CD4-positive, CD25-positive, alpha-beta regulatory T cell (primary cell): ENCODE results near the gene NGRN. TPM values are rescaled to one million over a fixed set of nuclear protein-coding genes. Genes with fewer than 3 reads are reported as not detected.
A peak's percentile ranks its signal among the peaks of the same experiment; 100 is the strongest.

ENCODE experiments used
- ATAC-seq, 2 donors: fragments of 150-1000 bp; cut with Tn5 transposase; one replicate each; pipeline ENCODE4 v1.10.0; 2021; ENCODE audit warnings: low read depth in 2 of 2, moderate number of reproducible peaks in 2 of 2, moderate library complexity in 1 of 2
- DNase-seq, 3 donors: peaks; one replicate each; pipeline versions ENCODE4 v3.0.0 to v3.0.0-alpha.2; 2012 to 2022; ENCODE audit warnings: mixed read lengths in 1 of 3
- H3K27ac ChIP-seq: one replicate; pipeline ENCODE4 v1.7.0; 2013; ENCODE audit warnings: mild to moderate bottlenecking, low read length; ENCODE audit not compliant: insufficient read depth, poor library complexity, severe bottlenecking
- H3K27me3 ChIP-seq: one replicate; pipeline ENCODE4 v1.7.0; 2013; ENCODE audit warnings: low read length; ENCODE audit not compliant: control insufficient read depth, insufficient read depth
- H3K36me3 ChIP-seq: one replicate; pipeline ENCODE4 v1.7.0; 2013; ENCODE audit warnings: mild to moderate bottlenecking, low read length, moderate library complexity; ENCODE audit not compliant: control insufficient read depth, insufficient read depth
- H3K4me1 ChIP-seq: 2 replicates; pipeline ENCODE4 v1.7.0; 2013; ENCODE audit warnings: mild to moderate bottlenecking, low read length; ENCODE audit not compliant: insufficient read depth, control insufficient read depth, poor library complexity, severe bottlenecking
- H3K4me3 ChIP-seq: one replicate; pipeline ENCODE4 v1.7.0; 2013; ENCODE audit warnings: low read depth, mild to moderate bottlenecking, low read length, moderate library complexity
- H3K9me3 ChIP-seq, 2 experiments: 1 replicate in 1 of 2; 2 replicates in 1 of 2; pipeline ENCODE4 v1.7.0; 2013; ENCODE audit warnings: low read length in 2 of 2, mild to moderate bottlenecking in 1 of 2, moderate library complexity in 1 of 2; ENCODE audit not compliant: control insufficient read depth in 2 of 2
- H3K27ac Mint-ChIP-seq, 3 donors: one replicate each; pipeline ENCODE4 v1.8.0; 2020 to 2022; ENCODE audit warnings: mild to moderate bottlenecking in 3 of 3, mixed read lengths in 3 of 3, moderate library complexity in 2 of 3
- H3K27me3 Mint-ChIP-seq: one replicate; pipeline ENCODE4 v1.8.0; 2022; ENCODE audit warnings: mild to moderate bottlenecking, mixed read lengths
- H3K36me3 Mint-ChIP-seq: one replicate; pipeline ENCODE4 v1.8.0; 2020; ENCODE audit warnings: mixed read lengths
- H3K4me1 Mint-ChIP-seq, 4 donors: one replicate each; pipeline ENCODE4 v1.8.0; 2020 to 2022; ENCODE audit warnings: mixed read lengths in 4 of 4, mild to moderate bottlenecking in 1 of 4
- H3K4me3 Mint-ChIP-seq, 4 donors: one replicate each; pipeline ENCODE4 v1.8.0; 2020 to 2022; ENCODE audit warnings: mild to moderate bottlenecking in 4 of 4, mixed read lengths in 4 of 4, moderate library complexity in 3 of 4
- H3K9me3 Mint-ChIP-seq, 7 donors: one replicate each; pipeline ENCODE4 v1.8.0; 2020 to 2022; ENCODE audit warnings: mixed read lengths in 7 of 7, mild to moderate bottlenecking in 3 of 7, moderate library complexity in 2 of 7
- polyA plus RNA-seq, 4 donors: library from polyadenylated mRNA; unstranded; fragments of 300-500 nt; fragmentation: Illumina TruSeq; gene quantifications; one replicate each; pipeline ENCODE4 v1.2.3, GENCODE V29; 2021
- total RNA-seq: library from RNA; stranded (reverse); gene quantifications from one replicate; pipeline ENCODE4 v1.2.3, GENCODE V29; 2022

NGRN gene
- total and polyA plus RNA-seq, 5 donors from 2014 or later = 39.0 to 54.1 (median 46.6) TPM

DNA sequence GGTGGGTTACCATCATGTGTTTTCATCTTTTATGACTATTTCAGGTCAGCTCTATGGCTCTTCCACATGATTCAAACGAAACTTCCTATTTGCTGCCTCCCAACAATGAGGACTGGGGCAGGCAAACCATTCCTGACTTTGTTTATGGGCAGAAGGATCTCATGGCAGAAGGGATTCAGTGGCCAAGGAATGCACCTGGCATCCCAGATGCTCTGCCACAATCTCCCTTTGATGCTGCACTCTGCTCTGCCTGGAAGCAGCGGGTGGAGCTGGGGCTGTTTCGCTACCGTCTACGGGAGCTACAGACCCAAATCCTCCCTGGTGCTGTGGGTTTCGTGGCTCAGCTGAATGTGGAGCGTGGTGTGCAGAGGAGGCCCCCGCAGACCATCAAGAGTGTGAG is 24.6 kb upstream of the NGRN start:
- Histone ChIP-seq H3K9me3 (no peaks in the 10 kb centered on the region), H3K27me3 (no peaks in the 10 kb centered on the region), H3K4me1 (no peaks in the 10 kb centered on the region), H3K36me3 (peaks cover 14% of the 10 kb centered on the region), H3K4me3 (no peak overlapping the region), H3K27ac (no peak overlapping the region)
- no peak for ATAC-seq
- Mint-ChIP-seq H3K27ac (no peak overlapping the region), H3K36me3 (peaks cover 23% of the 10 kb centered on the region), H3K9me3 (no peaks in the 10 kb centered on the region), H3K27me3 (no peaks in the 10 kb centered on the region), H3K4me3 (no peak overlapping the region), H3K4me1 (peaks cover 3 to 16% (median 5%) of the 10 kb centered on the region in 4 donors)
- no peak for DNase-seq

DNA sequence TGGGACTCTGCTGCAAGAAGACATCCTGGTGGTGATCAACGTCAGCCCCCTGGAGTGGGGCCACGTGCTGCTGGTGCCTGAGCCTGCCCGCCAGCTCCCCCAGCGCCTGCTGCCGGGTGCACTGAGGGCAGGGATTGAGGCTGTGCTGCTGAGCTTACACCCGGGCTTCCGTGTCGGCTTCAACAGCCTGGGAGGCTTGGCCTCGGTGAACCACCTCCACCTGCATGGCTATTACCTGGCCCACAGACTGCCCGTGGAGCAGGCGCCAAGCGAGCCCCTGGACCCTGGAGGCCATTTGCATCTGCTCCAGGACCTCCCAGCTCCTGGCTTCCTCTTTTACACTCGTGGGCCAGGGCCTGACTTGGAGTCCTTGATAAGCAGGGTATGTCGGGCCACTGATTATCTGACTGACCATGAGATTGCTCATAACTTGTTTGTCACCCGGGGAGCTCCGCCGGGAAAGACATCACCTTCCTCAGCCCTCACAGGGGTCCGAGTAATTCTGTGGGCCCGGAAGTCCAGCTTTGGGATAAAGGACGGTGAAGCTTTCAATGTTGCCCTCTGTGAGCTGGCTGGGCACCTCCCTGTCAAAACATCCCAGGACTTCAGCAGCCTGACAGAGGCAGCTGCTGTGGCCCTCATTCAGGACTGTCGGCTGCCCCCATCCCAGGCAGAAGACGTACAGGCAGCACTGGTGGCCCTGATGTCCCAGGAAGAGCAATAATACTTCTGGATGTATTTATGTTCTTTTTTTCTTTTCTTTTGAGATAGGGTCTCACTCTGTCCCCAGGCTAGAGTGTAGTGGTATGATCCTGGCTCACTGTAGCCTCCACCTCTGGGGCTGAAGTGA is 23.9 kb upstream of the NGRN start:
- no peak for ATAC-seq
- DNase-seq = no peak
- peaks cover 19% of the 10 kb centered on the region for H3K36me3 Mint-ChIP-seq
- Histone ChIP-seq H3K9me3 (no peaks in the 10 kb centered on the region), H3K27ac (no peak overlapping the region), H3K4me1 (no peaks in the 10 kb centered on the region), H3K36me3 (peaks cover 11% of the 10 kb centered on the region), H3K27me3 (no peaks in the 10 kb centered on the region), H3K4me3 (no peak overlapping the region)
- H3K4me1 Mint-ChIP-seq = peaks cover 0 to 10% (median 5%) of the 10 kb centered on the region in 4 donors
- no peaks in the 10 kb centered on the region for H3K9me3 Mint-ChIP-seq
- H3K27me3 Mint-ChIP-seq = no peaks in the 10 kb centered on the region
- H3K27ac Mint-ChIP-seq = peak overlapping the region in 1 of 3 donors; percentile 69
- H3K4me3 Mint-ChIP-seq = no peak overlapping the region

DNA sequence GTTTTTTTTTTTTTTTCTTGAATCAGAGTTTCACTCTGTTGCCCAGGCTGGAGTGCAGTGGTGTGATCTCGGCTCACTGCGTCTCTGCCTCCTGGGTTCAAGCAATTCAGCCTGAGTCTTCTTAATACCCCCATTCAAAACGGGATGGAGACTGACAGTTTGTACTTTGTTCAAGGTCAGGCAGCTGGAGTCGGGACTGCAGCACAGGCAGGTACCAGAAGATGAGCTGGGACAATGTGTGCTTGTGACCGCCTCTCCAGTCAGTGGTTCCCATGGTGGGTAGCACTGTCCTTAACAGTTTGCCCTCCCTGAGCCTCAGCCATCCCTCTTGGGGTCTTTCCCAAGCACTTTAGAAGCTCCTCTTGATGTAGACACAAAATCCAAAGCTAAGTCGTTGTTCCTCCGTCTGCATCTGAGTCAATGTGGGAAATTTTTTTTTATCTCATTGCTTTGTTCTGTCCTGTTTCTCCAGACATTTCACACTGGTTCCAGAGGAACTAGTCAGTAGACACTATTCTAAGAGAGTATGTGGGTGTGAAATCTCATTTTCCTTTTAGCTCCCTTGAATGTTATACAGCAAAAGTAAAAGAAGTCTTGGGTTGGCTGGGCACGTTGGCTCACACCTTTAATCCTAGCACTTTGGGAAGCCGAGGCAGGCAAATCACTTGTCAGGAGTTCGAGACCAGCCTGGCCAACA is 21.4 kb upstream of the NGRN start:
- ATAC-seq (no peak), DNase-seq (no peak)
- H3K36me3 Mint-ChIP-seq = peaks cover 11% of the 10 kb centered on the region
- H3K4me3 Mint-ChIP-seq = no peak overlapping the region
- Histone ChIP-seq H3K27me3 (no peaks in the 10 kb centered on the region), H3K4me1 (peaks cover under 1% of the 10 kb centered on the region), H3K4me3 (no peak overlapping the region), H3K36me3 (peaks cover 5% of the 10 kb centered on the region), H3K9me3 (no peaks in the 10 kb centered on the region), H3K27ac (no peak overlapping the region)
- H3K4me1 Mint-ChIP-seq = peaks cover 0 to 10% (median 6%) of the 10 kb centered on the region in 4 donors
- H3K9me3 Mint-ChIP-seq = no peaks in the 10 kb centered on the region
- no peak overlapping the region for H3K27ac Mint-ChIP-seq
- peaks cover 4% of the 10 kb centered on the region for H3K27me3 Mint-ChIP-seq

DNA sequence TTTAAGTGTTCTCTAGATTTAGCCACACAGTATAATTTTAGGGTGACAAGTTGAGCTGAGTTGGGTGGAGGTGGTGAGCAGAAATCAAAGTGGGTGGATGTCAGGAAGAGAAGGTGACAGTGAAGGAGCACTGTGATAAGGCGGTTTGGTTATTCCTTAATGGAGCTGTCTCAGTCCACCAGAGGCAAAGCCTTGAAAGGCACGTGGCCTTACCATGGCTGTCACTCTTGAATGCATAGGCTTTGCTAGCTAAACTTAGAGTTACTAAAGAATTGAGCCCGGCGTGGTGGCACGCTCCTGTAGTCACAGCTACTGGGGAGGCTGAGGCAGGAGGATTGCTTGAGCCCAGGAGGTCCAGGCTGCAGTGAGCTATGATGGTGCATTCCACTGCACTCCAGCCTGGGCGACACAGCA is 16.7 kb upstream of the NGRN start:
- peaks cover 15% of the 10 kb centered on the region for H3K4me1 ChIP-seq
- Mint-ChIP-seq H3K4me3 (peak overlapping the region in 3 of 4 donors; percentile 54 to 82 (median 64)), H3K9me3 (no peaks in the 10 kb centered on the region), H3K27ac (peak overlapping the region in 2 of 3 donors; percentile 23 to 60), H3K4me1 (peaks cover 0 to 16% (median 6%) of the 10 kb centered on the region in 4 donors), H3K27me3 (peaks cover 18% of the 10 kb centered on the region), H3K36me3 (no peaks in the 10 kb centered on the region)
- no peaks in the 10 kb centered on the region for H3K9me3 ChIP-seq
- no peaks in the 10 kb centered on the region for H3K36me3 ChIP-seq
- ATAC-seq (no peak), DNase-seq (no peak)
- no peaks in the 10 kb centered on the region for H3K27me3 ChIP-seq
- no peak overlapping the region for H3K27ac ChIP-seq
- no peak overlapping the region for H3K4me3 ChIP-seq

DNA sequence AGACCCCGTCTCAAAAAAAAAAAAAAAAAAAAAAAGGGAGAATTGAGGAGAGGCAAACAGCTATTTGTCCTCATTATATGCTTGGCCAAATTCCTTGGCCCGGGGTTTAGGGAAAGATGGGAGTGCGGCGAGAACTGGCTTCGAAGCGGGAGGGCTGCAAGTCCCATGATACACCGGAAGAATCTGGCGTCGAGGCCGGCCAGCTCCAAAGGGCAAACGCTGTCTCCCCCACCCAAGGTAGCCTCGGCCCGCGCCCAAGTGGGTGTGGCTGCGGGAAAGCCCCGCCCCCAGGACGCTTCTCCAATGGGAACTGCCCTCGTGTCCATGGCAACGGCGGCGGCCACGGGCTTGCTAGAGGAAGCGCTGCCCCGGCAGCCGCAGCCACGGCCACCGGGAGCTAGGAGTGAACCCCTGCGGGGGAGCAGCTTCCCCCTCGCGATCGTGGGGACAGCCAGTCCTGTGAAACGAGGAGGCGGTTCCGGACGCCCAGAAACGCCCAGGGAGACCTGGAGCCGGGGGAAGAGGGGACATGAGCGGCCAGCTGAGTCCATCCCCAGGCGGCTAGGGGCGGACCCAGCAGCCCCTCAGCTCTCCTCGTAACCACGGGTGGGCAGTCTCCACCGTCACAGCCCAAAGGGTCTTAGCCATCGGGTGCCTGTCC is 16.1 kb upstream of the NGRN start, which contains the start of gene TTLL13:
TTLL13 (plus strand) TSS at position 354 of the 661 bp plus-strand sequence. CDS start 1,075 bp downstream, outside the sequence.
- peak; percentile 58 to 78 for ATAC-seq
- Histone ChIP-seq H3K27ac (no peak within 1 kb of the TSS), H3K27me3 (no peaks in the 10 kb centered on the region), H3K4me1 (peaks cover 15% of the 10 kb centered on the region), H3K9me3 (no peaks in the 10 kb centered on the region), H3K36me3 (no peaks in the 10 kb centered on the region), H3K4me3 (no peak within 1 kb of the TSS)
- Mint-ChIP-seq H3K27me3 (peaks cover 18% of the 10 kb centered on the region), H3K4me3 (peak within 1 kb of the TSS; percentile 63 to 82 (median 70)), H3K27ac (peak within 1 kb of the TSS in 2 of 3 donors; percentile 42 to 73), H3K4me1 (peaks cover 0 to 16% (median 6%) of the 10 kb centered on the region in 4 donors), H3K36me3 (no peaks in the 10 kb centered on the region), H3K9me3 (no peaks in the 10 kb centered on the region)
- peak; percentile 29 to 72 (median 42) for DNase-seq

DNA sequence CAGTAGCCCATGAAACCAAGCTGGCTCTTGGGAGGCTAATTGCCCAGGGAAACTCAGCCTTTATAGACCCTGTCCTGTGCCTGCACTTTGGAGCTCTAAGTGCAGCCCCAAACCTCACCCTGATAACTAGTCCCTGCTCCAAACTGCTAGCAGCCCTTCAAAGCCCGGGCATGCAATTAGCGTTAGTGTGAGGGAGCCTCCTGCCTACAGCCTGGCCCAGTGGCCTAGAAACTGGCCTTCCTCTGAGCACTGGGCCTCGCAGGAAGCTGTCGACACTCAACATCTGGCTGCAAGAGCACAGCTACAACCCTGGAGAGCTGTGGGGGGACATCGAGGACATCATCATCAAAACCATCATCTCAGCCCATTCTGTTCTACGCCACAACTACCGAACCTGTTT is 7.7 kb upstream of the NGRN start:
- H3K4me3 Mint-ChIP-seq = no peak overlapping the region
- no peaks in the 10 kb centered on the region for H3K27me3 Mint-ChIP-seq
- no peaks in the 10 kb centered on the region for H3K9me3 Mint-ChIP-seq

DNA sequence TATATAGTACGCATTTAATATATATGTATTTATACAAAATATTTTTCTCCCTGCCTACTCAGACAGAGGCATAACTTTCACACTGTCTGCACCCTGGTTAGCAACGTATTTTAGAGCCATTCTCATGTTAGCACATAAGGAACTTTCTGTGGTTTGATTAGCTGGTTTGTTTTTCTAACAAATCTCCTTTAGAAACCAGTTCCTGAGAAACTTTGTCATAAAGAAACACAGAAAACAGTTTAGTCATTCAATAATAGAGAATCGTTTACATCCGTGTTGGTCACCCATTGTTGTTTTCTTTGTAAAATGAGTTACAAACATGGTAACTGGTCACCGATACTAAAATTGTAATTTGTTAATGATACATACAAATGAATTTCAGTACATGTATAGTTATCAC is 5.9 kb upstream of the NGRN start:
- Mint-ChIP-seq H3K4me1 (peaks cover 0 to 9% (median 5%) of the 10 kb centered on the region in 4 donors), H3K4me3 (no peak overlapping the region), H3K36me3 (peaks cover 6% of the 10 kb centered on the region), H3K9me3 (no peaks in the 10 kb centered on the region), H3K27me3 (no peaks in the 10 kb centered on the region), H3K27ac (no peak overlapping the region)
- ATAC-seq = no peak
- Histone ChIP-seq H3K9me3 (no peaks in the 10 kb centered on the region), H3K4me3 (no peak overlapping the region), H3K27me3 (no peaks in the 10 kb centered on the region), H3K27ac (no peak overlapping the region), H3K36me3 (no peaks in the 10 kb centered on the region), H3K4me1 (peaks cover 5% of the 10 kb centered on the region)
- peak in 1 of 3 donors; percentile 32 for DNase-seq

More for the DNA sequence above, 7.7 kb upstream of the NGRN start:
- peaks cover 6% of the 10 kb centered on the region for H3K36me3 Mint-ChIP-seq
- peaks cover 0 to 4% (median 2%) of the 10 kb centered on the region in 4 donors for H3K4me1 Mint-ChIP-seq
- Histone ChIP-seq H3K4me3 (no peak overlapping the region), H3K27ac (no peak overlapping the region), H3K4me1 (no peaks in the 10 kb centered on the region), H3K36me3 (no peaks in the 10 kb centered on the region), H3K27me3 (no peaks in the 10 kb centered on the region), H3K9me3 (no peaks in the 10 kb centered on the region)
- H3K27ac Mint-ChIP-seq = no peak overlapping the region
- no peak for DNase-seq
- ATAC-seq = no peak
